ENCODE results near the gene ADISSP.

The ADISSP gene

DNA sequence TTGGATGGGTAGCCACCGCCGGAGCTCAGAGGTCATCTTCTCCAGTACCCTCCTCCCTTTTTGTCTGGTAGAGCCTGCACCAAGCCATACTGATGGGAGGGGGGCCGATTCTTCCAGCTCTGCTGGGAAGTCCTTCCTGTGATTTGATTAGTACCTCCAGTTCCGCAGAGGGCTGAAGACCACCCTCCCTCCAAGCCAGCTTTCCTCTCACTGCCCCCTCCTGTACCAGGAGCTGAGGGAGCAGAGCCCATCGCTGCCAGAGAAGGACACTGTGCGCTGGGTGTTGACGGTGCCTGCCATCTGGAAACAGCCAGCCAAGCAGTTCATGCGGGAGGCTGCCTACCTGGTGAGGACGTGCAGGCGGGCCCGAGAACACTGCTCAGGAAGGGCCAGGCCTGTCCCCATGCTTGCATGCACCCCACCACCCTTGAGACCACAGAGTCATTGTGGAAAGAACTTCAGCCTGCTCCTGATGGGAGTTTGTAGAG is 21.8 kb downstream of the ADISSP start:
- no peak for DNase-seq (ENCODE audit: low spot score)
- TF ChIP-seq, protein P1, sequence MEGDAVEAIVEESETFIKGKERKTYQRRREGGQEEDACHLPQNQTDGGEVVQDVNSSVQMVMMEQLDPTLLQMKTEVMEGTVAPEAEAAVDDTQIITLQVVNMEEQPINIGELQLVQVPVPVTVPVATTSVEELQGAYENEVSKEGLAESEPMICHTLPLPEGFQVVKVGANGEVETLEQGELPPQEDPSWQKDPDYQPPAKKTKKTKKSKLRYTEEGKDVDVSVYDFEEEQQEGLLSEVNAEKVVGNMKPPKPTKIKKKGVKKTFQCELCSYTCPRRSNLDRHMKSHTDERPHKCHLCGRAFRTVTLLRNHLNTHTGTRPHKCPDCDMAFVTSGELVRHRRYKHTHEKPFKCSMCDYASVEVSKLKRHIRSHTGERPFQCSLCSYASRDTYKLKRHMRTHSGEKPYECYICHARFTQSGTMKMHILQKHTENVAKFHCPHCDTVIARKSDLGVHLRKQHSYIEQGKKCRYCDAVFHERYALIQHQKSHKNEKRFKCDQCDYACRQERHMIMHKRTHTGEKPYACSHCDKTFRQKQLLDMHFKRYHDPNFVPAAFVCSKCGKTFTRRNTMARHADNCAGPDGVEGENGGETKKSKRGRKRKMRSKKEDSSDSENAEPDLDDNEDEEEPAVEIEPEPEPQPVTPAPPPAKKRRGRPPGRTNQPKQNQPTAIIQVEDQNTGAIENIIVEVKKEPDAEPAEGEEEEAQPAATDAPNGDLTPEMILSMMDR (IDR thresholded peaks at IDR 0.05; ENCODE audit: borderline replicate concordance, control extremely low read depth, extremely low read depth, insufficient read depth, missing control alignments), result no peak
- in situ Hi-C loops (cut with MboI; ENCODE audit: low sequenced_read_pairs, unreplicated experiment), result no loop called here

DNA sequence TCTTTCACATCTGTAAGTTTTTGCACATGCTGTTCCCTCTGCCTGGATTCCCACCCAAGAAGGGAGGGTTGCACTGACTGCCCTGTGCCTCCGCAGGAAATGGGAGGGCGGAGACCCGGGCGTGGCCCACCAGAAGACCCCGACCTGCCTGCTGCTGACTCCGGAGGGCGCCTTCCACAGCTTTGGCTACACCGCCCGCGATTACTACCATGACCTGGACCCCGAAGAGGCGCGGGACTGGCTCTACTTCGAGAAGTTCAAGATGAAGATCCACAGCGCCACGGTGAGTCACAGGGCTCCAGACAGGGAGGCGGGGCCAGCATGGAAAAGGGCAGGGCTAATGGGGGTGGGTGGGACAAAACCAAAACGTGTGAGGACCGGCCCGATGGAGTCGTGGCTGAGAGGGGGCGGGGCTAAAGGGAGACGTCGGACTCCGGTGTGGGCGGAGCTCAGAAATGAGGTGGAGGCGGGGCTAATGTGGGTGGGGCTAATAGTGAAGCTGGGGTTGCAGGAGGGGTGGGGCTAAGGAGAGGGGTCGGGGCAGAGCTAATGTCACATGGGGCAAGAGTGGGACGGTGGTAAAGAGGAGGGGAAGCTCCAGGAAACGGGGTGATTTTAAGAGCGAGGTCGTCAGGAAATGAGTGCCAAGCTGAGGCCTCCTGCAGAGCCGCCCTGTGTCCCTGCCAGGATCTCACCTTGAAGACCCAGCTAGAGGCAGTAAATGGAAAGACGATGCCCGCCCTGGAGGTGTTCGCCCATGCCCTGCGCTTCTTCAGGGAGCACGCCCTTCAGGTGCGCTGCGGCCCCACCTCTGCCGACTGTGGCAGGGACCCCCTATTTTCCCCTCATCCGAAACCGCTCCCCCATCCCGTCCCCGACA is 22.5 kb downstream of the ADISSP start:
- DNase-seq (ENCODE audit: low spot score), result peak; percentile 69
- TF ChIP-seq, protein P1 (IDR thresholded peaks at IDR 0.05; ENCODE audit: borderline replicate concordance, control extremely low read depth, extremely low read depth, insufficient read depth, missing control alignments), result no peak
- in situ Hi-C loops (cut with MboI; ENCODE audit: low sequenced_read_pairs, unreplicated experiment), result no loop called here

DNA sequence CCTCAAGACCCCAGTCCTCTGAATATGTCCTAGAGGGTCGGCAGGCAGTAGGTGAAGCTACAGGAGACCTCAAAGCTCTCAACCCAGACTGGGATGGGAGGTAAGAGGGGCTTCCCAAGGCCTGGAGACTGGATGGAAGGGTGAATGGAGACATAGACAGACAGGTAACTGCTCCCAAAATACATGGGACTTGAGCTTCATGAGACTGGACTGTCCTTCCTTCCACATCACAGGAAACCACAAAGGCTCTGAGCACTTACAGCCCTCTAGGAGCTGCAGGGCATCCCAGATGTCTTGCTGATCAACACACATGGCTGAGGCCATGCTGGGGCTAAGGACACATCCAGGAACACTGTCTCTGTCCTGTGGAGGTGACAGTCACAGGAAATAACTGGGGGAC is 23.5 kb downstream of the ADISSP start:
- DNase-seq (ENCODE audit: low spot score), result no peak
- in situ Hi-C loops (cut with MboI; ENCODE audit: low sequenced_read_pairs, unreplicated experiment), result no loop called here
- TF ChIP-seq, protein P1 (IDR thresholded peaks at IDR 0.05; ENCODE audit: borderline replicate concordance, control extremely low read depth, extremely low read depth, insufficient read depth, missing control alignments), result no peak

DNA sequence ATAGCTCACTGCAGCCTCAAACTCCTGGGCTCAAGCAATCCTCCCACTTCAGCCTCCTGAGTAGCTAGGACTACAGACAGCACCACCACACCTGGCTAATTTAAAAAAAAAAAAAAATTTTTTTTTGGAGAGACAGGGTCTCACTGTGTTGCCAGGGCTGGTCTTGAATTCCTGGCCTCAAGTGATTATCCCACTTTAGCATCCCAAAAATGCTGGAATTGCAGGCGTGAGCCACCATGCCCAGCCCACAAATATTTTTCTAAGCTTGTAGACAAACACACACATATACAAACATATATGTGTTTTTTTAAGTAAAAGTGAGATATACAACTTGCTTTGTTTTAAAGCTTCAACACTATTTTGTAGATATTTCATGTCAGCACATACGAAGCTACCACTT is 24.3 kb downstream of the ADISSP start:
- TF ChIP-seq, protein P1 (IDR thresholded peaks at IDR 0.05; ENCODE audit: borderline replicate concordance, control extremely low read depth, extremely low read depth, insufficient read depth, missing control alignments), result no peak
- in situ Hi-C loops (cut with MboI; ENCODE audit: low sequenced_read_pairs, unreplicated experiment), result no loop called here
- DNase-seq (ENCODE audit: low spot score), result no peak

DNA sequence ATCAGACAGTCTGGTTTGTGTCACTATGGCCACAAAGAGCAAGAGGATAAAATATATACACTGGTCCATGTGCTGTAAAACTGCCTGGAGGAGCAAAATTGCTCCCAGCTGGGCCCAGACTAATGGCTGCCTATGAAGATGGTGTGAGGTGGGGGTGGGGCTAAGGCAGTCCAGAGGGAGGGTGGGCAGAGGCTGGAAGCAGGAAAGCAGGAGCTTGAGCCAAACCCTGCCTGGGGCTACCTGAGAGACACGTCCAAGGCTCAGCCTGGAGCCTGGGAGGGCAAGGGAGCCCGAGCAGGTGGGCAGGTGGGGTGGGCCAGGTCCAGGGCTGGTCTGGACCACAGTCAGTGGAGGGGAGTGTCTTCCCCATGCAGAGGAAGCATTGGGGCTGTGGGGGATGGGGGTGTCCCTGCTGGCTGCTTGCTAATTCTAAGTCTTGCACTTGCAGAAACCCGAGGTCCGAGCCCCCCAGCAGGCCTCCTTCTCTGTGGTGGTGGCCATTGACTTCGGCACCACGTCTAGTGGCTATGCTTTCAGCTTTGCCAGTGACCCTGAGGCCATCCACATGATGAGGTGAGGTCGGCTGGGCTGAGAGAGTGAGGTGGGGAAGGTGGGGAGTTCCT is 25.6 kb downstream of the ADISSP start:
- TF ChIP-seq, protein P1 (IDR thresholded peaks at IDR 0.05; ENCODE audit: borderline replicate concordance, control extremely low read depth, extremely low read depth, insufficient read depth, missing control alignments), result no peak
- no peak for DNase-seq (ENCODE audit: low spot score)
- in situ Hi-C loops (cut with MboI; ENCODE audit: low sequenced_read_pairs, unreplicated experiment), result no loop called here

DNA sequence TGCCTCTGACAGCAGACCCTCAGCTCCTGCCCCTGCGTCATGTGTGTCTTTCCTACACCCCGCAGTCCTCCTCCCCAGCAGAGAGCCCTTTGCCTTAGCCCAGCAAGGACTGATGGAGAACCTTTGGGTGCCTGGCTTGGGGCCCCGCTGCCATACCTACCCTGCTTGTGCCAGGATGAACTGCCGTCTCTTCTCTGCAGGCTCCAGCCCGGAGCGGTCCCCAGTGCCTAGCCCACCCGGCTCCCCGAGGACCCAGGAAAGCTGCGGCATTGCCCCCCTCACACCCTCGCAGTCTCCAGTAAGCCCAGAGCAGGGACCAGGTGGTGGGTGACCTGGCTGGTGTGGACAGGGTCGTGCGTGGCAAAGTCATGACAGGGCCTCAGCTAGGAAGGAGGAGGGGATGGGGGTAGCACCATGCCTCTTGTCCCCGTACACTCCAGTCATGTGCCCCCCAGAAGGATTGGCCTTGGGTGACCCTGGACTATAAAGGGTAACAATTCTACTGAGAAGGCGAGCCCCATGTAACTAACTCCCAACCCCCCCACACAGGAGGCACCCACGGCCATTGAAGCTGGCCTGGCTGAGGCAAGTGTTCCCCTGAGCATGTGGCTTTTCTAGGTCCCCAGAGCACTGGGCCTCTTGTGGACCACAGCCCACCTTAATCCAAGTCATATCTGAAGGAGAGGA is 26.8 kb downstream of the ADISSP start:
- TF ChIP-seq, protein P1 (IDR thresholded peaks at IDR 0.05; ENCODE audit: borderline replicate concordance, control extremely low read depth, extremely low read depth, insufficient read depth, missing control alignments), result no peak
- in situ Hi-C loops (cut with MboI; ENCODE audit: low sequenced_read_pairs, unreplicated experiment), result no loop called here
- no peak for DNase-seq (ENCODE audit: low spot score)
